Hepatocyte (in vitro differentiated cells): ENCODE data around the gene SLC22A9. TPM values are rescaled to one million over a fixed set of nuclear protein-coding genes. Genes with fewer than 3 reads are reported as not detected.

Experiments
- DNase-seq: peaks from one replicate; pipeline ENCODE4 v3.0.0-alpha.2; 2016; ENCODE audit warnings: low spot score
- H2AFZ ChIP-seq: fragments of 200-600 bp; sonication (generic); 2 replicates; pipeline ENCODE4 v1.6.0; 2016; ENCODE audit warnings: antibody characterized with exemption, mild to moderate bottlenecking
- H3K27ac ChIP-seq: fragments of 200-600 bp; sonication (generic); 2 replicates; pipeline ENCODE4 v1.5.1; 2016; ENCODE audit warnings: mild to moderate bottlenecking
- H3K27me3 ChIP-seq: fragments of 200-600 bp; sonication (generic); 2 replicates; pipeline ENCODE4 v1.6.1; 2016
- H3K36me3 ChIP-seq: fragments of 200-600 bp; sonication (generic); replicated peaks from 2 replicates; pipeline ENCODE4 v1.5.1; 2016; ENCODE audit warnings: low read depth; ENCODE audit not compliant: insufficient read depth
- H3K4me1 ChIP-seq: fragments of 200-600 bp; sonication (generic); 2 replicates; pipeline ENCODE4 v1.5.1; 2016; ENCODE audit warnings: mild to moderate bottlenecking, moderate library complexity; ENCODE audit not compliant: insufficient read depth
- H3K4me2 ChIP-seq: fragments of 200-600 bp; sonication (generic); 2 replicates; pipeline ENCODE4 v1.6.0; 2016
- H3K4me3 ChIP-seq: fragments of 200-600 bp; sonication (generic); 2 replicates; pipeline ENCODE4 v1.5.1; 2016; ENCODE audit warnings: mild to moderate bottlenecking
- H3K79me2 ChIP-seq: fragments of 200-600 bp; sonication (generic); 2 replicates; pipeline ENCODE4 v1.6.0; 2017; ENCODE audit warnings: mild to moderate bottlenecking
- H3K9me2 ChIP-seq: fragments of 200-600 bp; sonication (generic); replicated peaks from 2 replicates; pipeline ENCODE4 v1.6.0; 2017; ENCODE audit warnings: mild to moderate bottlenecking; ENCODE audit not compliant: insufficient read depth
- H3K9me3 ChIP-seq: fragments of 200-600 bp; sonication (generic); 2 replicates; pipeline ENCODE4 v1.5.1; 2016; ENCODE audit warnings: low read depth, mild to moderate bottlenecking
- H4K20me1 ChIP-seq: fragments of 200-600 bp; sonication (generic); 2 replicates; pipeline ENCODE4 v1.6.0; 2016; ENCODE audit warnings: mild to moderate bottlenecking; ENCODE audit not compliant: insufficient read depth, poor library complexity, severe bottlenecking
- EZH2 ChIP-seq: fragments of 200-600 bp; sonication (generic); IDR thresholded peaks from 2 replicates; pipeline ENCODE4 v1.6.1; 2016; ENCODE audit warnings: antibody characterized with exemption, mild to moderate bottlenecking, borderline replicate concordance
- EZH2phosphoT487 ChIP-seq: fragments of 200-600 bp; sonication (generic); IDR thresholded peaks from one replicate; pipeline ENCODE4 v1.6.1; 2018; ENCODE audit warnings: antibody characterized with exemption, mild to moderate bottlenecking, low read depth, moderate library complexity; ENCODE audit not compliant: unreplicated experiment, severe bottlenecking
- WGBS: methylation state at CpG from one replicate; pipeline ENCODE4 v1.1.6; 2016; ENCODE audit warnings: low lambda C conversion rate; ENCODE audit errors: missing lambda C conversion rate; 5-methylcytosine and 5-hydroxymethylcytosine counted together
- polyA plus RNA-seq: library from polyadenylated mRNA; unstranded; fragments of >200 nt; fragmentation: Nextera tagmentation; extraction: Ambion mirVana; gene quantifications from 2 replicates; pipeline ENCODE4 v1.2.1, GENCODE V29; 2016
- total RNA-seq: library from RNA; depleted of rRNA; stranded (reverse); fragments of >200 nt; gene quantifications from 2 replicates; pipeline ENCODE4 v1.2.3, GENCODE V29; 2014
- TF ChIP-seq, protein P1 (sequence below): fragments of 200-600 bp; sonication (generic); IDR thresholded peaks from 2 replicates; pipeline ENCODE4 v1.5.1; 2016; ENCODE audit warnings: antibody characterized with exemption, mild to moderate bottlenecking; ENCODE audit not compliant: poor library complexity

Gene SLC22A9
- total and polyA plus RNA-seq, 2 experiments from 2014 or later: 17.1 to 36.3 TPM

DNA sequence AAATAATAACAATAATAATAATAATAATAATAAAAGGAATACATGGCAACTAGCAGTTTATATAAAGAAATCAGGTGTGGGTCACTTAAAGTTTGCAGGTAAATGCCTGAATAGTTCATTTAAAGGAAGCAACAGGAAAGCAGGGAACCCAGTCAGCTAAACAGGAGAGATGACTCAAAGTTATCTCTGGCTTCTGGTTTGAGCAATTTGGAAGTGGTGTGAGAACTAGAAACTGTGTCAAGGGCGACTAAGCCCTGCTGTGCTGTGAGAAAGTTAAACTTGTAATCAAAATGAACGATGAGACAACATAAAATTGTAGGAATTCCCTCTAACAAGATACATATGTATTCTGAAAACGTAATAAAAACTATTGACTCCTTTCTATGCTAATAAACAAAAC lies 35.5 kb downstream of the SLC22A9 start:
- Histone ChIP-seq H3K4me2 (no peak overlapping the region), H3K27ac (no peak overlapping the region), H3K9me2 (no peaks in the 10 kb centered on the region), H2AFZ (no peak overlapping the region), H3K4me1 (no peaks in the 10 kb centered on the region), H3K27me3 (no peaks in the 10 kb centered on the region), H3K4me3 (no peak overlapping the region), H3K79me2 (no peaks in the 10 kb centered on the region), H3K9me3 (no peaks in the 10 kb centered on the region), H3K36me3 (no peaks in the 10 kb centered on the region), H4K20me1 (no peaks in the 10 kb centered on the region)
- no peak for DNase-seq
- TF ChIP-seq EZH2: no peak
- TF ChIP-seq, protein P1, sequence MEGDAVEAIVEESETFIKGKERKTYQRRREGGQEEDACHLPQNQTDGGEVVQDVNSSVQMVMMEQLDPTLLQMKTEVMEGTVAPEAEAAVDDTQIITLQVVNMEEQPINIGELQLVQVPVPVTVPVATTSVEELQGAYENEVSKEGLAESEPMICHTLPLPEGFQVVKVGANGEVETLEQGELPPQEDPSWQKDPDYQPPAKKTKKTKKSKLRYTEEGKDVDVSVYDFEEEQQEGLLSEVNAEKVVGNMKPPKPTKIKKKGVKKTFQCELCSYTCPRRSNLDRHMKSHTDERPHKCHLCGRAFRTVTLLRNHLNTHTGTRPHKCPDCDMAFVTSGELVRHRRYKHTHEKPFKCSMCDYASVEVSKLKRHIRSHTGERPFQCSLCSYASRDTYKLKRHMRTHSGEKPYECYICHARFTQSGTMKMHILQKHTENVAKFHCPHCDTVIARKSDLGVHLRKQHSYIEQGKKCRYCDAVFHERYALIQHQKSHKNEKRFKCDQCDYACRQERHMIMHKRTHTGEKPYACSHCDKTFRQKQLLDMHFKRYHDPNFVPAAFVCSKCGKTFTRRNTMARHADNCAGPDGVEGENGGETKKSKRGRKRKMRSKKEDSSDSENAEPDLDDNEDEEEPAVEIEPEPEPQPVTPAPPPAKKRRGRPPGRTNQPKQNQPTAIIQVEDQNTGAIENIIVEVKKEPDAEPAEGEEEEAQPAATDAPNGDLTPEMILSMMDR: no peak
- no peak for TF ChIP-seq EZH2phosphoT487
- 68% methylated on average over 3 of the region's 3 CpGs for WGBS

DNA sequence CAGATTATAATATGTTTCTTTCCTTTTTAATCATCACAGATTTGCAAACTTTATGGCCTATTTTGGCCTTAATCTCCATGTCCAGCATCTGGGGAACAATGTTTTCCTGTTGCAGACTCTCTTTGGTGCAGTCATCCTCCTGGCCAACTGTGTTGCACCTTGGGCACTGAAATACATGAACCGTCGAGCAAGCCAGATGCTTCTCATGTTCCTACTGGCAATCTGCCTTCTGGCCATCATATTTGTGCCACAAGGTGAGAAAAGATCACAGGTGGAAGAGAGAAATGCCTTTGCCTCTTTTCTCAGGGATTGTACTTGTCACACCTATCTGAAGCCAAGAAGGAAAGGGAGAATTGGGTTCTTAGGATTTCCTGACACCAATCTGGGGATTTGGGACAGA lies 36.9 kb downstream of the SLC22A9 start:
- TF ChIP-seq, protein P1: no peak
- no peak for TF ChIP-seq EZH2
- no peak for TF ChIP-seq EZH2phosphoT487
- no peak overlapping the region for H3K4me3 ChIP-seq
- H2AFZ ChIP-seq: no peak overlapping the region
- H3K27ac ChIP-seq: no peak overlapping the region
- H3K9me2 ChIP-seq: no peaks in the 10 kb centered on the region
- no peaks in the 10 kb centered on the region for H4K20me1 ChIP-seq
- no peak overlapping the region for H3K4me2 ChIP-seq
- H3K36me3 ChIP-seq: no peaks in the 10 kb centered on the region
- no peak for DNase-seq
- H3K4me1 ChIP-seq: no peaks in the 10 kb centered on the region
- no peaks in the 10 kb centered on the region for H3K79me2 ChIP-seq
- no peaks in the 10 kb centered on the region for H3K27me3 ChIP-seq
- 91% methylated on average over 2 of the region's 2 CpGs for WGBS
- no peaks in the 10 kb centered on the region for H3K9me3 ChIP-seq

DNA sequence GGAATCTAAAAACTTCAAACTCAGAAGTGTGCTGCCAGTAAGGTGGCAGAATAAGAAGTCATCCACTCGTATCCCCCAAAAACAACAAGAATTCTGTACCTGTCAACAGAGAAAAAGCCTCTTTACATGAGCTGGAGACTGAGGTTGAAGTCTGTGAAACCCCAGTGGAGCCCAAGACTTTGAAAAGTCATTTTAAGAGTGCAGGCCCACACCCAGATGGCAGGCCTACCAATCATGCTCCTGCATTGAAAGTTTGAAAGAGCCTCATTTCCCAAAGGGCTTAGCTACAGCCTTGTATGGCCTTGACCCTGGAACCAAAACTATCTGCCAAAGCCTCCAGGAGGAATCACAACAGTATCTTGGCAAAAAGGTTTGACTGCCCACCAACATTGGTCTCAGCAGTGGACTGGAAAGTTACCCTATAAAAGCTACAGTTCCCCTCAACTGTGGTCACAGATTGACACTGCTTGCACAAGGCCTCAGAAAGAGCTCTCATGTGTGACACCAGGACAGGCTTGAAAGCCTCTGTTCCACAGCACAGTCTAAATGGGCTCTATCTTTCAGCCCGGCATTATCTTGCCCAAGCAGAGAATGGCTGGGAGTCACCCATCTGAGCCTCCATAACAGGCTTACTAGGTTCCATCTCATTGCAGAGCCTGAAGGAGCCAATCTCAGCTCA lies 47.7 kb downstream of the SLC22A9 start:
- Histone ChIP-seq H3K36me3 (no peaks in the 10 kb centered on the region), H3K27ac (no peak overlapping the region), H2AFZ (no peak overlapping the region), H3K4me1 (no peaks in the 10 kb centered on the region), H4K20me1 (no peaks in the 10 kb centered on the region), H3K4me2 (no peak overlapping the region), H3K27me3 (no peaks in the 10 kb centered on the region), H3K79me2 (no peaks in the 10 kb centered on the region), H3K9me2 (no peaks in the 10 kb centered on the region), H3K9me3 (no peaks in the 10 kb centered on the region), H3K4me3 (no peak overlapping the region)
- no peak for TF ChIP-seq EZH2
- TF ChIP-seq EZH2phosphoT487: no peak
- TF ChIP-seq, protein P1: no peak
- no peak for DNase-seq
- WGBS: 92% methylated on average over 2 of the region's 2 CpGs
